GM12875 (cell line): ENCODE measurements around the gene EMX1.

Experiments
- H3K4me3 ChIP-seq: one replicate; pipeline ENCODE4 v1.5.1; 2011; ENCODE audit warnings: low read depth, low read length, control low read depth
- TF ChIP-seq, protein P1 (sequence below): IDR thresholded peaks from 2 replicates; pipeline ENCODE4 v1.5.1; 2011; ENCODE audit warnings: low read depth, mild to moderate bottlenecking, control low read depth, inconsistent platforms, low read length, moderate library complexity, borderline replicate concordance; ENCODE audit not compliant: insufficient read depth

The EMX1 gene

DNA sequence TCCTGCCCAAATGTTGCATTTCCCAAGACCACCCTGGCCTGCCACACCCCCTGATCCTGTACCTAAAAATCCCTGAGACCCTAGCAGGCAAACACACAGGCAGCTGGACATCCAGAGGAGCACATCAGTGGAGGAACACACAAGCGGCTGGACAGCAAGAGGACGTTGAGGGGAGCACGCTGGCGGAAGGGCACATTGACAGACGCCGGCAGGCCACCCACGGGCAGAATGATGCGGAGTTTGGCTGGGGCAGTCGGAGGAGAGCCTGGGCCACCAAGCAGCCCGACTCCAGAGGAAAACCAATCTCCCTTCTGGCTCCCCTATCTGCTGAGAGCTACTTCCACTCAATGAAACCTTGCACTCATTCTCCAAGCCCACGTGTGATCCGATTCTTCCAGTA is 47.7 kb downstream of the EMX1 start:
- TF ChIP-seq, protein P1, sequence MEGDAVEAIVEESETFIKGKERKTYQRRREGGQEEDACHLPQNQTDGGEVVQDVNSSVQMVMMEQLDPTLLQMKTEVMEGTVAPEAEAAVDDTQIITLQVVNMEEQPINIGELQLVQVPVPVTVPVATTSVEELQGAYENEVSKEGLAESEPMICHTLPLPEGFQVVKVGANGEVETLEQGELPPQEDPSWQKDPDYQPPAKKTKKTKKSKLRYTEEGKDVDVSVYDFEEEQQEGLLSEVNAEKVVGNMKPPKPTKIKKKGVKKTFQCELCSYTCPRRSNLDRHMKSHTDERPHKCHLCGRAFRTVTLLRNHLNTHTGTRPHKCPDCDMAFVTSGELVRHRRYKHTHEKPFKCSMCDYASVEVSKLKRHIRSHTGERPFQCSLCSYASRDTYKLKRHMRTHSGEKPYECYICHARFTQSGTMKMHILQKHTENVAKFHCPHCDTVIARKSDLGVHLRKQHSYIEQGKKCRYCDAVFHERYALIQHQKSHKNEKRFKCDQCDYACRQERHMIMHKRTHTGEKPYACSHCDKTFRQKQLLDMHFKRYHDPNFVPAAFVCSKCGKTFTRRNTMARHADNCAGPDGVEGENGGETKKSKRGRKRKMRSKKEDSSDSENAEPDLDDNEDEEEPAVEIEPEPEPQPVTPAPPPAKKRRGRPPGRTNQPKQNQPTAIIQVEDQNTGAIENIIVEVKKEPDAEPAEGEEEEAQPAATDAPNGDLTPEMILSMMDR = no peak
- no peak overlapping the region for H3K4me3 ChIP-seq

DNA sequence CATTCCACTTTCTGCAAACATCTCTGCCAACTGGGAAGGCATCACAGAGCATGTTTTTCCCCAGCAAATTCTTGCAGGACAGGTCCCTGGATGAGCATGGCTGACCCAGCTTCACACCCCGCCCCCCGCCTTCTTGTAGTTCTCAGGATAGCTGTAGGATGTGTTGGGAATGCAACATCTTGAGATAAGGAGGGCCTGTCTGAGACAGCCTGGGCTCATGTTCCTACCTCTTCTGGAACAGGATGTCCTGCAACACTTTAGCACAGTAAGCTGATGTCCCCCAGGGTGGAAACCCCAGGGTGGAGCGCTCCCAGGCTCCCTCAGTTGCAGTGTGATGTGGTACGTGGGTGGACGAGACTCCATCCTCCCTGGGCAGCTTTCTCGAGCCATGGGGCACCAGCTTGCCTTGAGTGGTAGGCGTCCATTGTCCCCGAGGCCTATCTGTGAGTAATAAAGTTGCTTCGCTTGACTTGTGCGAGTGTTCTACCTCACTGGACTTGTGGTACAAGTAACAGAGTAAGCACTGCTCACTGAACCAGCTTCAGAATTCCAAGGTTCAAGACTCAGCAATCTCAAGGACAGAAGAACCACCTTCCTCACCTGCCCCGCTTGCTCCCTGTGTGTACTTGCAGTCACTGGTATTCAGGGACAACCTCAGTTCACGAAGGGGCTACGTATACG is 48.6 kb downstream of the EMX1 start:
- H3K4me3 ChIP-seq = no peak overlapping the region
- TF ChIP-seq, protein P1 = no peak

DNA sequence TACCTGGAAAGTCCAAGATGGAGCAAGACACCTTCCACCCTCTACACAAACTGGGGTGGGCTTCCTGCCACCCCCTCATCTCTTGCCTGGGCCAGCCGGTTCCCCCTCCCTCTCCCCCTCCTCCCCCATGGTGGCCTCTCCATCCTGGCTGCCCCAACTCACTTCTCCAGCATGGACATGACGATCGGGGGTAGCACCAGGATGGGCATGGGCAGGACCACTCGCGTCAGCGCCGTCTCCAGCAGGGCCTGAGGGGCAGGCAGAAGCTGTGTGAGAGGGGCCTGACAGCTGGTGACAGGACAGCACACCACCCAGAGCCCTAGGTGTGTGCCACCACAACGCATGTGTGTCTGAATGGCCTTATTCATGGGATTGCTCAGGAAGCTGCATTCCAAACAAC is 51.0 kb downstream of the EMX1 start:
- no peak overlapping the region for H3K4me3 ChIP-seq
- TF ChIP-seq, protein P1 = no peak

DNA sequence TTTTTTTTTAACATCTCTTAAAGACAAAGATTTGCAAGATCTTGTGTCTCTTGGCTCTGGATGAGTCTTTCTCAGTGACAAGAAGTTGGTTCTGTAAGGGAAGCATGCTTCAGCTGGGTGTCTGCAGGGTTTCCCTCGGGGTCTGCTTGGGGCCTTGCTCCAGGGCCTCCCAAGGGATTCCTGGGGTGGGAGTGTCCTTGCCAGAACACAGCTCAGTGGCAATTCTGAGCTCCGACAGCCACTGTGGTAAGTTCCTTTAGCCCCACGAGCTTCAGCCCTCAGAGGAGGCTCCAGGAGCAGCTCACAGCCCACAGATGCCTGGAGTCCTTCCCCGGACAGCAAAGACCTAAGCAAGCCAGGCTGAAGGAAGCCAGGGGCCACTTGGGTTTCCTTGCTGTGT is 52.4 kb downstream of the EMX1 start:
- TF ChIP-seq, protein P1 = no peak
- no peak overlapping the region for H3K4me3 ChIP-seq

DNA sequence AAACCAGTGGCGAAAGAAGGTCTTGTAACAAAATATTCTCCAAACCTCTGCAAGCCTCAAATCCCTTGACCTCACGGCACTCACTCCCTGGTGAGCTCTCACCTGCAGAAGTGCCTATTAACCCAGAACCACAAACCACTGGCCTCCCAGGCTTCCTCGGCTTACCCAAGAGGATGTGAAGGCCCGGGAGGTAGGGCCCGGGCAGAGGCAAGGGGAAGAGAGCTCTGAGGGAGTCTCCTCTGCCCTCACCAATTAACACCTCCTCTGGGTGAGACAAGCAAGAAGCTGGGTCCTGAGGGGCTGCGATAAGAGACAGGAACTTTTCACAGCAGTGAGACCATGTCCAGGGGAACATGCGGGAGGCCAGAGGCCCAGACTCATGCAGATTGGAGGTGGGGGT is 53.7 kb downstream of the EMX1 start:
- TF ChIP-seq, protein P1 = no peak
- H3K4me3 ChIP-seq = no peak overlapping the region

DNA sequence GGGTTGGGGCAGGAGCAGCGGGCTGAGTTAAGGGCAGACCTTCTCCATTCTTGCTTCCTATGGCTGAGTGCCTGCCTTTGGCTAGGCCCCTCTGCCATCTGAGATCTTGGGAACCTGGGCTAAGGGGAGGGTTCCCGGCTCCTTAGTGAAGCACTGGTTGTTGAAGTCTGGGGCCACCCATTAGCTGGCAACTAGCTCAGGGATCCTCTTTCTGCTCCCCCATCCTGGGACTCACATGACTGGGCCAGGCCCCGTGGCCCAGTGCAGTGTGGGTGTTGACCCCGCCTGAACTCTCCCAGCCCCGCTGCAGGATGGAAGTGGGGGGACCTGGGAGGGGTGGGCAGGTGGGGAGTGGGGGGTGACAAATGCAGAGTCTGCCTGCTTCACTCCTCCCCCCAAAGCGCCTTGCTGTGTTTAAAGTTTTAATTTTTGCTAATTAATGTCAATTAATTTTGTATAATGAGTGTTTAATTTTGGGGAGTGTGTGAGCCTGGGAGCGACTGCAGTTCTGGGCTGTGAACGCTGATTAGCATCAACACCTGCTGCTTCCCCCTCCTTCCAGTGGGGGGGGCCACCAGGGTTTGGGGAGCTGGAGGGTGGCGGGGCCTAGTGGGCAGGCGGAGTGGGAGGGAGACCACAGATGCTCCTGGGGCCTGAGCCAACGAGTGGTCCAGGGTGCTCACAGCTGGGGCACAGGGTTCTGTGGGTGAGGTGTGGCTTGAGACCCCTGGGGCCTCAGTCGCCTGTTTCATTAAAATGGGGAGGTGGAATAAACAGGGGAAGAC is 55.2 kb downstream of the EMX1 start:
- TF ChIP-seq, protein P1 = no peak
- H3K4me3 ChIP-seq = no peak overlapping the region

DNA sequence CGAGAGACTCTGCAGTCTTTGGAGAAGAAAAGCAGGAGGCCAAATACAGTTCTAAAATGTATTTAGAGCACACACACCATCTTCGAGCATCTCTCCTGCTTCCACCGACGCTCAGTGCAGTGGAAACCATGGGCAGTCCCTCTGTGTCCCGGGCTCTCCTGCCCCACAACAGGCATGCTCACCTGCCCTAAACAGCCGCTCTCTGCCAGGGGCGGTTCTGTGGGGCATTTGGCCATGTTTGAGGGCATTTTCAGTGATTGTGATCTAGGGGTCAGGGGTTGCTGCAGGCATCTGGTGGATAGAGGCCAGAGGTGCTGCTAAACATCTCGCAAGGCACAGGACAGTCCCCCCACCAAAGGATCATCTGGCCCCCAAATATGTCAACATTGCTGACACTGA is 55.8 kb downstream of the EMX1 start:
- TF ChIP-seq, protein P1 = no peak
- H3K4me3 ChIP-seq = no peak overlapping the region
